T follicular helper cell (primary cell): ENCODE data around the gene MLLT6.

Source experiments
- DNase-seq: peaks from one replicate; pipeline ENCODE4 v3.0.0-alpha.2; 2020; ENCODE audit warnings: low read depth
- total RNA-seq, 2 experiments: gene quantifications; one replicate each; lab custom pipeline; 2026; lab: John Stamatoyannopoulos, UW

The MLLT6 gene
- total RNA-seq: 518 to 692 reads per million in 2 experiments

DNA sequence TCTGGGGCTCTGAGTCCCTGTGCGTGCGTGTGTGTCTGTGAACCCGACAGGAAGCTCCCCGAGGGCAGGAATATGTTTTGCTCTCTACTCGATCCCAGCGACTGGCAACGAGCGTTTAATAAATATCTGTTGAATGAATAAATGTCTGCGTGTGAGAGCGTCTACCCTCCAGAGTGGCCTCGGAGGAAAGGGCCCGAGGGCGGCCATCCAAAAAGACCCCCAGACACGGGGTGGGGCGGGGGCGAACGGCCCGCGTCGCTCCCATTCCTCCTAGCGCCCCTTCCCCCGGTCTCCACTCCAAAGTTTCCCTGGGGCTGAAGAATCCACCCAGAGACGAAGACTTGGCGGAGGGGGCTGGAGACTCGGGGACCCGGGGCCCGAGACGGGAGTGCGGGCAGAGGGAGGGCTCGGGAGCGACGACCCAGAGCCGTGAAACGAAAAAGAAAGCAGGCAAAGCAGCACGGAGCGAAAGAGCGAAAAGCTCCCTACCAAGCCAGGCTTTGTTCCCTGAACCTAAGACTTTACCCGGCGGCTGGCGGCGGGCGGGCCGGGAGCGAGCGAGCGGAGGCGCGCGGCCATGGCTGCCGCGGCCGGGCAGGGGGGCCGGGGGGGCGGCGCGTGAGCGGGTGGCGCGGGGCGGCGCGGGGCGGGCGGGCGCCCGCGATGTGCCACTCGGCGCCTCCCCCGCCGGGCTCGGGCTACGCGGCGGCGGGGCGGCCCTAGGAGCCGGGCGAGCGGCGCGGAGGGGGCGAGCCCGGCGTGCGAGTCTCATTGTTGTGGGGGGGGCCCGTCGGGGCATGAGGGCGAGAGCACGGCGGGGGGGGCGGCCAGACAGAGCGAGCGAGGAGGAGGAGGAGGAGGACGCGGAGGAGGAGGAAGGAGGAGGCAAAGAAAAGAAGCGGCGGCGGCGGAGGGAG lies at the start of gene MLLT6:
Gene MLLT6, plus strand, starts transcription at position 668 of the 917 bp plus-strand sequence. CDS start 360 bp downstream, outside the sequence.
- peak; percentile 79 for DNase-seq

DNA sequence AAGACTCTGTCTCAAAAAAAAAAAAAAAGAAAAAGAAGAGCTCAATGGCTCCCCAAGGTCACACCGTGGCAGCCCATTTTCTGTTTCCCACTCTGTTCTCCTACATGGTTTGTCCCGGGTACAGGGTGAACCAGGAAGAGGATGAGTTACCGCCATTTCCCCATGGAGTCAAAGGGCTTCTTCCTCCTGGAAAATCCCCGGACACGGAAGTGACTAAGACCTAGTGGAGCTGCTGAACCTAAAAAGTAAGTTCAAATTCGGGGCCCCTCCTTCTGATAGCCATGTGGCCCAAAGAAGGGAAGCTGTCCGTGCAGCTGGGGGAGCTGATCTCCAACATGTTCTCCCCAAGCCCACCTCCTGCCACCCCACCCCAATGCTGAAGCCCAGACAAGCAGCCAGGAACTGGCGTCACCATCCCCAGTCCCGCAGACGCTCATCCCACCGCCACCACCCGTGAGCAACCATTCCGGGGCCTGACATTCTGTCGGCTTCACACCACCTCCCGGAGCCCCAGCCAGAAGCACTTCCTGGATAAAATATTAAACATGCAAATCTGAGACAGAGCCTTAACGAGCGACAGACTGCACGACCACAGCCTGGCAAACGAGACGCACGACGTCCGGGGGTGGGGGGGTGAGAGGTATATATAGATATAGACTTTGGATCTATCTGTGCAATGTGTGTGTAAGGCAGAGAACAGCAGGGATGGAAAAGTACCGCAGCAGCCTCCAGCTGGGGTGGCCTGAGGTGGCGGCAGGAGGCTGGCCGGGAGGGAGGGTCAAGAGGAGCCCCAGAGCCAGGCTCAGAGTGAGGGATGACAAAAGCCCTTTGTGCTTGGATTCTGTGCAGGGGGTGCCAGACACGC lies 47.9 kb upstream of the MLLT6 start:
- no peak for DNase-seq

DNA sequence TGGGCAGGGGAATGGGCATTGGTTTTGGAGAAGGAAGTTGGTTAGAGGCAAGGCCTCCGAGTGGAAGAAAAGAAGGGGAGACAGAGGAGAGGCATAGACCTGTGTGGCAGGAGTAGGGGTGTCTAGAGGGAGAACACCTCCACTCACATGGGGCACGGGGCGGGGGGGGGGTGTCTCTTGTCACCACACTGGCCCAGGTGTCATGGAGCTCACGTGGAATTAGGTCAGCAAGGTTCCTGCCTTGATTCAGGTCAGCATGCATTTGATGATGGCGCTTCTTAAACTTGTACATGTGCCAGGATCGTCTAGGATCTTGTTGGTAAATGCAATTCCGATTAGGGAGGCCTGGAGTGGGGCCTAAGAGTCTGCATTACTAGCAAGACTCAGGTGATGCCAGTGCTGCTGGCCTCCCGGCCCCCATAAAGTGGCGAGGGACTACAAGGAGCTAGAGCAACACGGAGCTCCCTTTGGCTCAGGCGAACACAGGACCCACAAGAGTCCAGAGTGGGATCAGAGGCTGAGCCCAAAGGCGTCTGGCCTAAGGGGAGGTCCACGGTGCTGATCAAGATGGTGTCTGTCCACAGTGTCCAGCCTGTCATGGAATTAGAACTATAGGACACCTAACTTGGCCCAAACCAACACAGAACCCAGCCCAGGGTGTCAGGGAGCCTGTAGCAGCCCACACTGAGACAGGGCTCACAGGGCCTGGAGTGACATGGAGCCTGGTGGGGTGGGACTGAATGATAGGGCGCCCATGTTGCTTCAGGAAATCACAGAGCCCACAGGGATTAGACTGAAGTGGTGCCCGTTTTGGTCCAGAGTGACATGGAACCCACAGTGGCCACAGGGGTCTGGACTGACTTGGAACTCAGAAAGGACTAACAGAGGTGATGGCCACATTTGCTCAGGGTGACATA lies 47.0 kb upstream of the MLLT6 start:
- no peak for DNase-seq

DNA sequence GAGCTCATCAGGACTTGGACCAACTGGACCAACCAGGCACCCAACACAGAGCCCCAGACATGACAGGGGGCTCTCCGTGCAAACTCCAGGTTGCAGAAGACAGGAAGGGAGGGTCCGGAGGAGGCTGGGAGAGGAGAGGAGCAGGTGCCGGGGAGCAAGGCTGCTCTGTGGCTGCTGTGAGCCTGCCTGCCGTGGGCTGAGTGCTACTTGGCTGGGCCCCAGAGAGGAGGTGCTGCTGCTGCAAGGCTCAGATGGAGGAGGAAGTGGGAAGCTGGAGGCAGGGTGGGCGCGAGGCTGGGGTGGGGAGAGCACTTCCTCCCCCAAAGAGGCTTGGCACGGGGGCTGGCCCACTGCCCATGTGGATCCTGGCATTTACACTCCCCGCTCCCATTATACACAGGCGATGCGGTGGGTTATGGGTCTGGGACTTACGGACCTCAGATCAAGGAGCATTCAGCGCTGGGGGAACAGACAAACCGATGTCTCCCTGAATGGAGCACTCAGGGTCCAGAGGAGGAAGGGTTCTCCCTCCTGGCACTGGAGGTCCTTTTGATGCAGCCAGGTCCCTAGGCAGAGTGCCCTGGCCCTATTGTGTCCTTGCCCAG lies 46.2 kb upstream of the MLLT6 start:
- DNase-seq: no peak

DNA sequence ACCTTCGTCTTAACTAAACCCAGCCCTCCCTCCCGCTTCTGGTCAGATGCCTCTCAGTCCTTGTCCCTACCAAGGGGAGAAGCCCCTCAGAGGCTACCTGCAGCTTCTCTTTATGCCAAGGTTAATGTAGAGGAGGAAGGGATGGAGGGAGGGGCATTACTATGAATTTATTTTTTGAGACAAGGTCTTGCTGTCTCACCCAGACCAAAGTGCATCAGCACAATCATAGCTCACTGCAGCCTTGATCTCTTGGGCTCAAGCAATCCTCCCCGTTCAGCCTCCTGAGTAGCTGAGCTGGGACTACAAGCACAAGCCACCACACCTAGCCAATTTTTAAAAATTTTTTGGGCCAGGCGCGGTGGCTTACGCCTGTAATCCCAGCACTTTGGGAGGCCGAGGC lies 45.7 kb upstream of the MLLT6 start:
- no peak for DNase-seq

DNA sequence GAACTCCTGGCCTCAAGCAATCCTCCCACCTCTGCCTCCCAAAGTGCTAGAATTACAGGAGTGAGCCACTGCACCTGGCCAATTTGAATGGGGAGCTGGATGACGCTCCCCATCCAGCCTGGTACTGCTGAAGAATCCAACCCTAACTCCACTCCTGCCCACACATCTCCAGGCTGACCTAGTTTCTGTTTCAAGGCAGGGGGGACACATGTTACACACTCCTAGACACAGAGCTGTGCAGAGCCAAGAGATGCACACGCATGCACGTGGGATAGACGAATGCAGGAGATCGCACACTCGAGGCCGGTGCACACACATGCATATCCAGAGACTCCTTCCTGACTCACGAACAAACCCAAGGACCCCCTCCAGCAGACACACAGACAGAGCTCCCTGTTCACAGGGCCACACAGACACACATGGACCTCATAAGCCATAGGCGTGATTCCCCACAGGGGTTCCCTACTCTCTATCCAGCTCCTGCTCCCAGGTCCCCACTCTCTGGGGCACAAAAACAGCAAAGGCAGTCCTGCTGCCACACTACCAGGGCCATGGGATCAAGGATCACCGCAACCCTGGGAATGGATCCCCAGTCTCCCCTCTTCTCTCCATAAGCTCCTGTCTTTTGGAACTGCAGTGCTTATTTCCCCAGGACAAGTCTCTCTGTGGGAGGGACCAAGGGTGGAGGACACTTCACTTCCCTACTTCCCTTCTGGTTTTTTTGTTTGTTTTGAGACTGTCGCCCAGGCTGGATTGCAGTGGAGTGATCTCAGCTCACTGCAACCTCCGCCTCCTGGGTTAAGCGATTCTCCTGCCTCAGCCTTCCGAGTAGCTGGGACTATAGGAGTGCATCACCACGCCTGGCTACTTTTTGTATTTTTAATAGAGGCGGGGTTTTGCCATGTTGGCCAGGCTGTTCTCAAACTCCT lies 44.7 kb upstream of the MLLT6 start:
- no peak for DNase-seq

DNA sequence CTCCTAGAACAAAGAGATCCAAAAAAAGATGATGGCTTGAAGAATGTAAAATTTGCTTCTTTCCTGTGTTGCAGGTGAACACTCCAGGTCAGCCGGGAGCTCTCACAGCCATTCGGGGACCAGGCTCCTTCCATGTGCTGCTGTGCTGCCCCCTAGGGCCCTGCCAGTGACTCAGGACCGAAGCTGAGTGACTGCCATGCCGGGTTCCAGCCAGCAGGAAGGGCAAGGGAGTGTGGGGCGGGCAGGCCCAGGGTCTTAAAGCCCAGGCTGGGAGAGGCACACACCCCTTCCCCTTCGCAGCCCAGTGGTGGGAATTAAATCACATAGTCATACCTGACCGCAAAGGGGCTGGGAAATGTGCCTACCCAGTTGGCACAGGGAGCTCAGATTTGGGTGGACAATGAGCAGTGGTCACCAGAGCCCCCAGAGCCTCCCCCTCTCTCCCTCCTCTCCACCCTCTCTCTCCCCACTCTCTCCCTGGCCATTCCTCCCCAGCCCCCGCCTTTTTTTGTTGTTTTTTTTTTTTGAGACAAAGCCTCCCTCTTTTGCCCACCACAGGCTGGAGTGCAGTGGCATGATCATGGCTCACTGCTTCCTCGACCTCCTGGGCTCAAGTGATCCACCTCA lies 41.8 kb upstream of the MLLT6 start:
- peak; percentile 10 for DNase-seq

DNA sequence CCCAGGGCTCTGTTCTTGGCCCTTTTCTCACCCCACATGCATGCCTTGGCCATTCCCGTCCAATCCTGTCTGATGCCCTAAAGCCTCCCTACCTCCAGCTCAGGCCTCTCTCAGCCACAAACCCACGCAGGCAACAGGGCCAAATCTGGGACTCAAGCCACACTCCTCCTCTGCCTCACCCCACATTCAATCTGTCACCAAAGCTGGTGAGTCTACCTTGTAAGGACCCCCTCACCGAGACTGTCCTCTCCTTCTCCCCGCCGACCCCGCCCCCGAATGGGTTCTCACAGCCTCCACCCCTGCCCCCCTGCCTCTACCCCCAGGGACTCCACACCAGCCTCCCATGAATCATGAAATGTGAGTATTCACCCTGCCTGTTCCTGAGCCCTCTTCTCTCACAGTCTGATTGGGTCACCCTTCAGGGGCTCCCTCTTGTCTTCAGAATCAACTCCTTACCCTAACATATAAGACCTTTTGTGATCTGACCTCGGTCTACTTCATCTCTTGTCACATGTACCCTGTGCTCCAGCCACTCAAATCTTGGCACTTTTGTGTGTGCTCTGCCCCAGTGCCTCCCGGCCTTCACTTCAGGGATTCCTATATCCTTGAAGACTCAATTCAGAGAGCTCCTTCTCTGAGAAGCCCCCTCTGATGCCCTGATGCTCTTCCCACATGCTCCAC lies 41.0 kb upstream of the MLLT6 start:
- no peak for DNase-seq

DNA sequence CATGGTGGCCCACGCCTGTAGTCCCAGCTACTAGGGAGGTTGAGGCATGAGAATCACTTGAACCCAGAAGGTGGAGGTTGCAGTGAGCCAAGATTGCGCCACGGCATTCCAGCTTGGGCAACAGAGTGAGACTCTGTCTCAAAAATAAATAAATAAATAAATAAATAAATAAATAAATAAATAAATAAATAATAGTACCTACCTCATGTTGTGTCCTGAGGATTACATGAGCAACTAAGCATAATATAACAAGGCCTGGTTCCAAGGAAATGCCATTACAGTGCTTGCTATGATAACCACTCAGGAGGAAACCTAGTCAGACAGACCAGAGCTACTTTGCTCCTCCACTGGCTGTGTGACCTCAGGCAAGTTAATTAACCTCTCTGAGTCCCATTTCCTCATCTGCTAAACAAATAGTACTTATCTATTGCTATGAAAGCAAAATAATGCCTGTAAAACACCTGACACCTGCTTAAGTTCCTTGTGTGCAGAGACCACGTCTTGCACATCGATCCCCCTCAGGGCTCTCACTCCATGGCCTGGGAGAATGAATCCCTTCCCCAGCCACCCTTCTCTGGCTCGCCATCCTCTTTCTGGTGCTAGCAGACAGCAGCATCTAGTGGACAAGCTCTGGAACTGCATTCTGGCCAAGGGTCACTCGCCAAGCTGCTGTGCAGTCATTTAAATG lies 37.8 kb upstream of the MLLT6 start:
- peak; percentile 10 for DNase-seq

DNA sequence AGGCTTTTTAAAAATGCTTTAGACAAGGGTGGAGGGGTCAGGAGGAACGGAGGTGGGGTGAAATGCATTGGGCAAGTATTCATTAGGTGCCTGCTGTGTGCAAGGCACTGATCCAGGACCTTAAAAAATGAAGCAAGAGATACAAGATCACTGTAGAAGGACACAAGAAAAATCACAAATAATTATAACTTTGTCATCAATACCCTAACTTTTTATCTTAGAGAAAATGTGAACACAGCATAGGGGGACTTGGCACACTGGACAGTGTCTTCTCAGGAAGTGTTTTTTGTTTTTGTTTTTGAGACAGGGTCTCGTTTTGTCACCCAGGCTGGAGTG lies 37.3 kb upstream of the MLLT6 start:
- no peak for DNase-seq

DNA sequence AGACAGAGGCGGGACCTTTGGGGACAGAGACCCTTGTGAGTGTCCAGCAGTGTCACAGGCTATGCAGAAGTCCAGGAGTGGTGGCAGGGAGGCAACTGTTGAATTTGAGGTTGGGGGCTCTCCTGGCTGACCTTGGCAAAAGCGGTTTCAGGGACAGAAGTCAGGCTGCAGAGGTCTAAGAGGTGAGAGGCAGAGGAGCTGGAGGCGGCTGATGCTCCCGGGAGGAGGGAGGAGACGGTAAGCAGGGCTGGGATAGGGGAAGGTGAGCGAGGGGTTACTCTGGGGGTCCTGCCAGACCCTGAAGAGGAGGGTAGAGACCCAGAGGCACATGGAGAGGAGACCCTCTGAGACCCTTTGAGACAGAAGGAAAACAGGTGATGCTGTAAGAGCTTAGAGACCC lies 35.6 kb upstream of the MLLT6 start:
- no peak for DNase-seq

DNA sequence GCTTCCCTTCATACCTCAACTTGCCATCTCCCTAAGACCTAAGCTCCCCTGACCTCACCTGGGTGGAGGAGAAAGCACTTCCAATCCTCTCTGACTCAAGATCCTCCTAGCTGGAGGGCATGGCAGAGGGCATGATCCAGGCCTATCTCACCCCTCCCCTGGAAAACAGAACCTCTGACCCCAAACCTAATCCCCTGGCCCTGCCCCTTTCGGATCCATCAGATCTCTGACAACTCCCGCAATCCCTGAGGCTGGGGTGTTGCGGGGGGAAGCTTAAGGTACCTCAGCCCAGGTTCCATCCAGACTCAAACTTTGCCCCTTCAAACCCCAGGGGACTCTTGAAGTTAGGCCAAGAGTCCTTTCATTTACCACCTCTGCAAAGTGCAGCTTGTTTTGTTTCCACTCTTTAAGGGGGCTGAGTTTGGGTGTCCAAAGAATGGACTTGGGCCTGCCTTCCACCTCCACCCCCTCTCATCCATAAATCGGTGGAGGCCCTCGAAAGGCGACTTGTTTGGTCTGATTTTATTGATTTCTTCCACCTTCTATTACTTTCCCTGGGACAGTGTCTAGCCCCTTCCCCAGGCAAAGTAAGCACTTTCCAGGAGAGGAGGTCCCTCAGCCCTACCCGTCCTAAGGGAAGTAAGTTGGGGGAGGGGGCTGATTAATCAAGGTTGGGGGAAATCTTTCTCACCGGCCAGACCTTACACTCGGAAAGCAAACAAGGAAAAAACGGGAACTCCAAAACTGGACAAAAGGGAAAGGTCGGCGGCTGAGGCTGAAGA lies 32.9 kb upstream of the MLLT6 start:
- DNase-seq: no peak

DNA sequence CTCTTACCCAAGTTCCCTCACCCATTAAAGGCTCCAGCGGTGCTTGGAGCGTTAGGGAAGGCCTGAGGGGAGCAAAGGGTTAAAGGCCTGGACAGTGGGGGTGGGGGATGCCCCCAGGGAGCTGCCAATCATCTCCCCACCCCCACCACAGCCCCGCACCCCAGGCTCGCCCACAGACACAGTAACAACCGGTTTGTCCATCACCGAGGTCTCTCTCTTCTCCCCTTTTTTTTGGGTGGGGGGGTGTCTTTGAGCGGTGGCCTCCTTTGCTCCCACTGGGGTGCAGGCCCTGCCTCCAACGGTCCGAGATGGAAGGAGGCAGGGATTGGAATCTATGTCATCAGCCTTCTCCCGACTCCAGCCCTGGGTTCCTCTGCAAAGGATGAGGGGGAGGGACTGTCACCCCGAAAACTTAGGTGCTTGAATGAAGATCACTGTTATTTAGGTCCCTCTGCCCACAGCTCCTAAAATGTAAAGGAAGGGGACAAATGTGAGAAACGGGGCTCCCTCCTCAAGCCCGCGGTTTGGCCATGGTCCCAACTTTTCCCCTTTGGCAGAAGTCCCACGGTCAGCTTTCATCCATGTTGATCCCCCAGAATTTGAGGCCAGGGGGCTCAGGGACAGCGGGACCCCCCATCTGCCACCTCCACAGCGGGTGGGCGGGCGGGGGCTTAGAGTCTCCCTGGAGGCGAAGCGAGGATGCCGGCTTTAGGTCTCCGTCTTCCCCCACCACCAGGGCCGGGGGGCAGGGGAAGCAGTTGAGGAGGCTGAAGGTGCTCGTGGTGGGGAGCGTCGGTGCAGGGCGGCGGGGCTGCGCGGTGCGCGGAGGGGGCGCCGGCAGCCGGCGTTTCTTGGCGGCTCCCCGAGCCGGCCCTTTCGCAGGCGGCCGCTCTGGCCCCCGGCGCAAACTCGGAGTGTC lies 32.0 kb upstream of the MLLT6 start:
- no peak for DNase-seq

DNA sequence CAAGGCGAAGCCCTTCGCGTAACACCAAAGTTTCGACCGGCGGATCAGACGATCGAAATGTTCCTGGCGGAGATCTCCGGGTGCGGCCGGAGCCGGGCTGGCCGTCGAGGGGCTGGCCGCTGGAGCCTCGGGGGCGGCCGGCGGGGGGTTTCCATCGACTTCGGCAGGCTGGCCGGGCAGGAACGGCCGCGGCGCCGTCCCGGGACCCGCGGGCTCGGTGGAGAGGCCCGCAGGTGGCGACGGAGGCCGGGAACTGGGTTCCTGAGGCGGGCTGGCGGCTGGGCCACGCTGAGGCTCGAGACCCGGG lies 31.4 kb upstream of the MLLT6 start:
- no peak for DNase-seq

DNA sequence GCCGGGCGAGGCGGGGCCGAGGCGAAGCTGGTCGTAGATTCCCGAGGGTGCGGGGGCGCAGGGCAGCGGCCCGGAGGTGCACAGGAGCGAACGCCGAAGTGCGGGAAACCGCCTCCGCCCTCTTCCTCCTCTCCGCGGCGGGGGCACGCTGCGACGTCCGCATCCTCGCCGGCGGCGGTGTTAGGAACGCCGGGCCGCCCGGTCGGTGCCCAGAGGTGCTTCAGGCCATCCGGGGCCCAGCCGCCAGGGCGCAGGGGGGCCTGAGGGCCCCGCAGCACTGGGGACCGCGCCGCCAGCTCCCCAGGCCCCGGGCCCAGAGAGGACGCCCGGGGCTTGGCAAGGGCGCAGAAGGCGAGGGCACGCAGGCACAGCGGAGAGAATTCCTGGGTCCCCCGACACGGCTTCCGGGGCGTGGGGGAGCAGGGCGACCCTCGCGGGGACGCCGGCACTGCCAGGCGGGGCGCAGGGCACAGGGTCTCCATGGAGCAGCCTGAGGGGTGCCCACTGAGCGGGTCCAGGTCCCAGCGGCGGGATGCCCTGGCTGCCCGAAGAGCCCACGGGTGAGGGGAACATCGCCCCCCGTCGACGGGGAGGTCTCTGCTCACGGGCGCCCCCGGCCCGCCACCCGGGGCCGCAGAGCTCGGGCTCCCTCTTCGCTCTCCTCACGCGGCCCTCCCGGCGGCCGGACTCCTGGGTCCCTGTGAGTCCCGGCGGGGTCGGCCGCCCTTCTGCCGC lies 30.9 kb upstream of the MLLT6 start:
- no peak for DNase-seq
